H9 (cell line): ENCODE results near the gene TFDP1. TPM values are rescaled to one million over a fixed set of nuclear protein-coding genes. Genes with fewer than 3 reads are reported as not detected.

Source experiments
- DNase-seq: peaks from one replicate; pipeline ENCODE4 v3.0.0-alpha.2; 2017
- H2AFZ ChIP-seq: one replicate; pipeline ENCODE4 v1.6.1; 2013; ENCODE audit warnings: mild to moderate bottlenecking, low read length, control low read depth, moderate library complexity
- H2AK5ac ChIP-seq: 2 replicates; pipeline ENCODE4 v1.6.1; 2013; ENCODE audit warnings: low read length, control low read depth, mixed read lengths; ENCODE audit not compliant: insufficient read length
- H2BK120ac ChIP-seq: one replicate; pipeline ENCODE4 v1.6.1; 2013; ENCODE audit warnings: low read depth, mild to moderate bottlenecking, low read length, control low read depth, inconsistent platforms; ENCODE audit not compliant: poor library complexity, severe bottlenecking
- H2BK12ac ChIP-seq: 2 replicates; pipeline ENCODE4 v1.6.1; 2013; ENCODE audit warnings: low read length, control low read depth, mixed read lengths, low read depth; ENCODE audit not compliant: insufficient read length
- H2BK15ac ChIP-seq: 2 replicates; pipeline ENCODE4 v1.6.1; 2013; ENCODE audit warnings: low read depth, low read length, control low read depth
- H2BK20ac ChIP-seq: one replicate; pipeline ENCODE4 v1.6.1; 2013; ENCODE audit warnings: low read depth, mild to moderate bottlenecking, low read length, control low read depth, inconsistent platforms; ENCODE audit not compliant: poor library complexity, severe bottlenecking
- H2BK5ac ChIP-seq: 2 replicates; pipeline ENCODE4 v1.6.1; 2013; ENCODE audit warnings: low read length, control low read depth, mixed read lengths; ENCODE audit not compliant: insufficient read length
- H3K14ac ChIP-seq: 2 replicates; pipeline ENCODE4 v1.6.1; 2013; ENCODE audit warnings: low read length, control low read depth; ENCODE audit not compliant: insufficient read depth
- H3K18ac ChIP-seq: 2 replicates; pipeline ENCODE4 v1.6.1; 2013; ENCODE audit warnings: low read depth, mild to moderate bottlenecking, mixed read lengths, low read length, control low read depth; ENCODE audit not compliant: insufficient read length
- H3K23ac ChIP-seq: 2 replicates; pipeline ENCODE4 v1.6.1; 2013; ENCODE audit warnings: low read length, control low read depth, mixed read lengths, low read depth; ENCODE audit not compliant: insufficient read length
- H3K23me2 ChIP-seq: 2 replicates; pipeline ENCODE4 v1.6.1; 2013; ENCODE audit warnings: low read depth, mild to moderate bottlenecking, mixed read lengths, low read length, control low read depth; ENCODE audit not compliant: insufficient read length, poor library complexity, severe bottlenecking
- H3K27ac ChIP-seq: 2 replicates; pipeline ENCODE4 v1.5.1; 2013; ENCODE audit warnings: low read length, control low read depth, mixed read lengths, low read depth; ENCODE audit not compliant: insufficient read length
- H3K27me3 ChIP-seq: 2 replicates; pipeline ENCODE4 v1.6.1; 2013; ENCODE audit warnings: low read length, control low read depth, inconsistent platforms; ENCODE audit not compliant: insufficient read depth
- H3K4ac ChIP-seq: 2 replicates; pipeline ENCODE4 v1.6.1; 2013; ENCODE audit warnings: low read depth, mild to moderate bottlenecking, control low read depth, inconsistent platforms, low read length, moderate library complexity
- H3K4me1 ChIP-seq: 2 replicates; pipeline ENCODE4 v1.6.1; 2013; ENCODE audit warnings: low read length, control low read depth, inconsistent platforms; ENCODE audit not compliant: insufficient read depth
- H3K4me2 ChIP-seq: 2 replicates; pipeline ENCODE4 v1.6.1; 2013; ENCODE audit warnings: low read length, control low read depth, mixed read lengths; ENCODE audit not compliant: insufficient read length, insufficient read depth
- H3K56ac ChIP-seq: 2 replicates; pipeline ENCODE4 v1.6.1; 2013; ENCODE audit warnings: low read depth, mild to moderate bottlenecking, mixed read lengths, low read length, control low read depth; ENCODE audit not compliant: insufficient read length
- H3K79me1 ChIP-seq: 2 replicates; pipeline ENCODE4 v1.6.1; 2013; ENCODE audit warnings: low read depth, mild to moderate bottlenecking, moderate library complexity, low read length, control low read depth, inconsistent platforms; ENCODE audit not compliant: insufficient read depth, poor library complexity, severe bottlenecking
- H3K79me2 ChIP-seq: 2 replicates; pipeline ENCODE4 v1.6.1; 2013; ENCODE audit warnings: low read length, control low read depth, inconsistent platforms; ENCODE audit not compliant: insufficient read depth
- H3K9ac ChIP-seq: 2 replicates; pipeline ENCODE4 v1.6.1; 2013; ENCODE audit warnings: low read length, control low read depth, mixed read lengths; ENCODE audit not compliant: insufficient read length; ENCODE audit errors: extremely low read depth
- H3K9me3 ChIP-seq: one replicate; pipeline ENCODE4 v1.6.1; 2013; ENCODE audit warnings: low read depth, low read length, inconsistent platforms; ENCODE audit not compliant: control insufficient read depth
- H3T11ph ChIP-seq: one replicate; pipeline ENCODE4 v1.6.1; 2013; ENCODE audit warnings: mild to moderate bottlenecking, low read length, control low read depth, inconsistent platforms
- H4K20me1 ChIP-seq: one replicate; pipeline ENCODE4 v1.6.1; 2013; ENCODE audit not compliant: control insufficient read depth, insufficient read length, insufficient read depth
- H4K5ac ChIP-seq: 2 replicates; pipeline ENCODE4 v1.6.1; 2013; ENCODE audit warnings: low read depth, mild to moderate bottlenecking, mixed read lengths, low read length, control low read depth; ENCODE audit not compliant: insufficient read length
- H4K8ac ChIP-seq: replicated peaks from 2 replicates; pipeline ENCODE4 v1.6.1; 2013; ENCODE audit warnings: low read length, control low read depth, mixed read lengths, low read depth; ENCODE audit not compliant: insufficient read length
- H4K91ac ChIP-seq: 2 replicates; pipeline ENCODE4 v1.6.1; 2013; ENCODE audit warnings: low read depth, mild to moderate bottlenecking, moderate library complexity, mixed read lengths, low read length, control low read depth; ENCODE audit not compliant: insufficient read length
- H3K27ac Mint-ChIP-seq, 3 experiments: 2 replicates in 2 of 3; 3 replicates in 1 of 3; pipeline ENCODE4 v1.8.0; 2020 to 2021; ENCODE audit warnings: mixed read lengths in 3 of 3, mild to moderate bottlenecking in 1 of 3, moderate library complexity in 1 of 3
- H3K27me3 Mint-ChIP-seq: 2 replicates; pipeline ENCODE4 v1.8.0; 2021; ENCODE audit warnings: low read depth, mild to moderate bottlenecking, moderate library complexity, mixed read lengths
- H3K36me3 Mint-ChIP-seq, 3 experiments: 2 replicates in 2 of 3; 3 replicates in 1 of 3; pipeline ENCODE4 v1.8.0; 2020 to 2021; ENCODE audit warnings: low read depth in 3 of 3, mixed read lengths in 3 of 3; ENCODE audit not compliant: insufficient read depth in 1 of 3
- H3K4me1 Mint-ChIP-seq, 2 experiments: 2 replicates each; pipeline ENCODE4 v1.8.0; 2020; ENCODE audit warnings: mixed read lengths in 2 of 2
- H3K4me3 Mint-ChIP-seq, 2 experiments: 2 replicates in 1 of 2; 3 replicates in 1 of 2; pipeline ENCODE4 v1.8.0; 2020 to 2021; ENCODE audit warnings: mild to moderate bottlenecking in 2 of 2, mixed read lengths in 2 of 2, moderate library complexity in 1 of 2
- H3K9me3 Mint-ChIP-seq, 2 experiments: 2 replicates in 1 of 2; 3 replicates in 1 of 2; pipeline ENCODE4 v1.8.0; 2020; ENCODE audit warnings: mild to moderate bottlenecking in 2 of 2, mixed read lengths in 2 of 2, moderate library complexity in 1 of 2
- WGBS: extraction: QIAGEN DNeasy Blood & Tissue Kit; methylation state at CpG from one replicate; pipeline ENCODE4 v1.1.7; 2013; ENCODE audit warnings: missing lambda C conversion rate, low lambda C conversion rate, mixed read lengths; ENCODE audit not compliant: insufficient read length; ENCODE audit errors: extremely low coverage; 5-methylcytosine and 5-hydroxymethylcytosine counted together
- total RNA-seq: library from RNA; stranded (reverse); gene quantifications from 2 replicates; pipeline ENCODE4 v1.2.1, GENCODE V29; 2021
- TF ChIP-seq, protein P1 (sequence below): fragments of 200-600 bp; sonication (generic); conservative IDR thresholded peaks from 3 replicates; pipeline ENCODE4 v1.8.0; 2021; ENCODE audit warnings: antibody characterized with exemption, mild to moderate bottlenecking

TFDP1 gene
- total RNA-seq, 1 experiment from 2014 or later: 111 TPM

DNA sequence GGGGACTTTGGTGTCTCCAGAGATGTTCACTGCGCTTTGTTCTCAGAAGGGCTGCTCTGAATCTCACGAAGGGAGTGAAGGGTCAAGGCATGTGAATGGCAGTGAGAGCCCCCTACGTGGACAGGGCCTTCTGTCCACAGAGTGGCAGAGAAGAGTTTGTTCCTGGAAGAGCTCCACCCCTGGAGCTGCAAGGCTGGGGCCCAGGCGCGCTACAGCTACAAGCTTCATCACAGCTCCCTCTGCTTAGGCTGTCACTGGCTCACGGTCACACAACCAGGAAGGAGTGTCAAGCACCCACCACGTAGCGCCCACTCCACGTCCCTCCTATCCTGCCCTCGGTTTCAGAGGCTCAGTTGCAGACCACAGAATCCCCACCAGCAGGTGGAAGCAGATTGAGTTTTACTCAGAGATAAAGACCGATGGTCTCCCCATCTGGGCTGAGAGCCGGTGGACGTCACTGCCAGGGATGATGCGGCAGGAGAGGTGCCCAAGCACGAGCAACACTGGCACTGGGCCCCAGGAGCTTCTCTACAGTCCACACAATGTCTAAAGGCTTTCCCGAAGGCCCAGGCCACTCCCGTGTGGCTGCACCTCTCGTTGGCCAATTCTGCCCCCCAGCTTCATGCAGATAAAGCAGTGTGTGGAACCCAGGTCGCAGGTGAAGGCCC is 23.0 kb upstream of the TFDP1 start:
- Mint-ChIP-seq H3K4me3 (no peak overlapping the region), H3K4me1 (peaks cover 10 to 18% of the 10 kb centered on the region in 2 experiments), H3K27ac (0 out of 7 replicates have a peak overlapping the region, but pooled peaks of 1 of the 3 experiments have one; percentile 34), H3K9me3 (no peaks in the 10 kb centered on the region), H3K36me3 (no peaks in the 10 kb centered on the region), H3K27me3 (peaks cover 1% of the 10 kb centered on the region; the same call in 1 of the 2 replicates)
- no peak overlapping the region for H3T11ph ChIP-seq
- H3K23ac ChIP-seq: no peak overlapping the region
- no peak overlapping the region for H2BK12ac ChIP-seq
- H2BK20ac ChIP-seq: no peak overlapping the region
- no peak overlapping the region for H2BK120ac ChIP-seq
- H3K27me3 ChIP-seq: no peaks in the 10 kb centered on the region
- no peak overlapping the region for H2AK5ac ChIP-seq
- H3K56ac ChIP-seq: no peak overlapping the region
- no peaks in the 10 kb centered on the region for H3K79me1 ChIP-seq
- no peaks in the 10 kb centered on the region for H3K23me2 ChIP-seq
- H3K14ac ChIP-seq: no peak overlapping the region
- no peaks in the 10 kb centered on the region for H4K20me1 ChIP-seq
- no peak overlapping the region for H2BK15ac ChIP-seq
- H4K8ac ChIP-seq: no peak overlapping the region
- no peak overlapping the region for H3K9ac ChIP-seq
- DNase-seq: no peak
- no peak overlapping the region for H3K4ac ChIP-seq
- no CpG with 5 or more reads among the region's 19 CpGs for WGBS
- H4K91ac ChIP-seq: no peak overlapping the region
- H2AFZ ChIP-seq: no peak overlapping the region
- no peak overlapping the region for H2BK5ac ChIP-seq
- no peaks in the 10 kb centered on the region for H3K79me2 ChIP-seq
- no peak overlapping the region for H4K5ac ChIP-seq
- TF ChIP-seq, protein P1, sequence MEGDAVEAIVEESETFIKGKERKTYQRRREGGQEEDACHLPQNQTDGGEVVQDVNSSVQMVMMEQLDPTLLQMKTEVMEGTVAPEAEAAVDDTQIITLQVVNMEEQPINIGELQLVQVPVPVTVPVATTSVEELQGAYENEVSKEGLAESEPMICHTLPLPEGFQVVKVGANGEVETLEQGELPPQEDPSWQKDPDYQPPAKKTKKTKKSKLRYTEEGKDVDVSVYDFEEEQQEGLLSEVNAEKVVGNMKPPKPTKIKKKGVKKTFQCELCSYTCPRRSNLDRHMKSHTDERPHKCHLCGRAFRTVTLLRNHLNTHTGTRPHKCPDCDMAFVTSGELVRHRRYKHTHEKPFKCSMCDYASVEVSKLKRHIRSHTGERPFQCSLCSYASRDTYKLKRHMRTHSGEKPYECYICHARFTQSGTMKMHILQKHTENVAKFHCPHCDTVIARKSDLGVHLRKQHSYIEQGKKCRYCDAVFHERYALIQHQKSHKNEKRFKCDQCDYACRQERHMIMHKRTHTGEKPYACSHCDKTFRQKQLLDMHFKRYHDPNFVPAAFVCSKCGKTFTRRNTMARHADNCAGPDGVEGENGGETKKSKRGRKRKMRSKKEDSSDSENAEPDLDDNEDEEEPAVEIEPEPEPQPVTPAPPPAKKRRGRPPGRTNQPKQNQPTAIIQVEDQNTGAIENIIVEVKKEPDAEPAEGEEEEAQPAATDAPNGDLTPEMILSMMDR: no peak
- H3K27ac ChIP-seq: no peak overlapping the region
- H3K4me2 ChIP-seq: no peak overlapping the region
- no peak overlapping the region for H3K18ac ChIP-seq
- 0 out of 2 replicates have a peak, but pooled peaks cover 2% of the 10 kb centered on the region for H3K4me1 ChIP-seq
- no peaks in the 10 kb centered on the region for H3K9me3 ChIP-seq
